ENCODE results near the gene PKN1. TPM values are rescaled to one million over a fixed set of nuclear protein-coding genes. Genes with fewer than 3 reads are reported as not detected.

PKN1 gene
- total and polyA plus RNA-seq, 9 of the 15 experiments (the other 6 are each of a cell fraction or from before 2014, with no cell fraction given): 0.30 to 228 (median 77.5) TPM

GRCh38 chr19:14496834-14497227 is 63.7 kb downstream of the PKN1 start (continued):
- TF ChIP-seq NR2C2 (CRISPR knock-in tag; IDR thresholded peaks at IDR 0.05): no peak
- peak; percentile 43; the same call in 1 of the 2 replicates for TF ChIP-seq NR2C2 (tag; IDR thresholded peaks at IDR 0.05)
- TF ChIP-seq ZFP36 (IDR thresholded peaks at IDR 0.05; ENCODE audit: low read depth, low read length, partially characterized antibody): peak; percentile 63
- TF ChIP-seq FOSL1 (tag; conservative IDR thresholded peaks at IDR 0.05): 0 out of 2 replicates have a peak, but pooled peaks have one; percentile 3
- TF ChIP-seq E2F5 (CRISPR knock-in tag; IDR thresholded peaks at IDR 0.05): 0 out of 2 replicates have a peak, but pooled peaks have one; percentile 21

- Histone ChIP-seq H3K79me2 (ENCODE audit: control insufficient read depth, insufficient read depth, low read length) (peaks cover 5% of the 10 kb centered on the region; the same call in 2 of the 3 replicates), H3K9ac (ENCODE audit: insufficient read depth in 1 of 2, low read depth in 2 of 2, low read length in 2 of 2) (peak overlapping the region in 1 of 2 experiments; percentile 80; a peak in 2 of 4 replicates), H3K9me1 (ENCODE audit: control insufficient read depth, insufficient read depth, low read length) (no peaks in the 10 kb centered on the region), H3K4me1 (replicated peaks in 1 of 2; ENCODE audit: control insufficient read depth in 2 of 2, insufficient read depth in 2 of 2, low read length in 2 of 2) (peaks cover 16 to 29% of the 10 kb centered on the region in 2 experiments; a peak in 4 of 5 replicates), H3K27ac (ENCODE audit: extremely low read depth, low read depth, low read length) (no peak overlapping the region), H3K4me2 (ENCODE audit: insufficient read depth, low read length) (peak overlapping the region; percentile 82; the same call in 1 of the 2 replicates), H3K36me3 (ENCODE audit: control insufficient read depth, insufficient read depth, low read length) (no peaks in the 10 kb centered on the region), H4K20me1 (replicated peaks; ENCODE audit: control insufficient read depth, insufficient read depth, low read length) (no peaks in the 10 kb centered on the region), H2AFZ (ENCODE audit: low read depth, low read length) (peak overlapping the region; percentile 93), H3K27me3 (ENCODE audit: control insufficient read depth in 2 of 2, insufficient read depth in 2 of 2, low read length in 2 of 2) (no peaks in the 10 kb centered on the region), H3K9me3 (replicated peaks; ENCODE audit: control insufficient read depth, insufficient read depth, low read depth, low read length) (no peaks in the 10 kb centered on the region), H3K4me3 (no peak overlapping the region)
- in situ Hi-C loops (cut with MboI) (no loop called here), intact Hi-C loops (cut with micrococcal nuclease) (no loop called here)
- DNase-seq (ENCODE audit: extremely low read depth in 1 of 4, low spot score in 3 of 4) (peak in 2 of 4 experiments; percentile 6 to 69), ATAC-seq (peak; percentile 19; the same call in 1 of the 3 replicates), FAIRE-seq (peak; percentile 84)
- 33% methylated on average over 6 of the region's 6 CpGs for whole genome bisulfite sequencing (ENCODE audit: insufficient coverage, low coverage, missing lambda C conversion rate)
- no TSS peak for BruUV-seq (replicated peaks)
- POLR2A ChIA-PET: interaction anchor here (0.7 to 2.1 kb wide), 5 partner anchors 9 to 20 kb away, joined by 3 to 11 read pairs (median 7); no protein-coding TSS in a partner anchor
- CTCF ChIA-PET (ENCODE audit: low intra/inter-chr PET ratio): interaction anchor here (0.6 kb wide), 1 partner anchor 11 kb away, joined by 3 read pairs; no protein-coding TSS in a partner anchor
- TF ChIP-seq C11orf30 (IDR thresholded peaks at IDR 0.05; ENCODE audit: low read depth): no peak
- no peak for TF ChIP-seq POLR3A (IDR thresholded peaks at IDR 0.05; ENCODE audit: borderline replicate concordance, extremely low read depth, insufficient read depth, insufficient read length)
- 0 out of 4 replicates have a peak, but pooled peaks of 1 of the 2 experiments have one; percentile 41 for TF ChIP-seq FOXA3 (CRISPR knock-in tag; conservative IDR thresholded peaks at IDR 0.05 in 1 of 2, IDR thresholded peaks at IDR 0.05 in 1 of 2)
- no peak for TF ChIP-seq MCM5 (IDR thresholded peaks at IDR 0.05; ENCODE audit: low read depth)
- TF ChIP-seq, protein P1, sequence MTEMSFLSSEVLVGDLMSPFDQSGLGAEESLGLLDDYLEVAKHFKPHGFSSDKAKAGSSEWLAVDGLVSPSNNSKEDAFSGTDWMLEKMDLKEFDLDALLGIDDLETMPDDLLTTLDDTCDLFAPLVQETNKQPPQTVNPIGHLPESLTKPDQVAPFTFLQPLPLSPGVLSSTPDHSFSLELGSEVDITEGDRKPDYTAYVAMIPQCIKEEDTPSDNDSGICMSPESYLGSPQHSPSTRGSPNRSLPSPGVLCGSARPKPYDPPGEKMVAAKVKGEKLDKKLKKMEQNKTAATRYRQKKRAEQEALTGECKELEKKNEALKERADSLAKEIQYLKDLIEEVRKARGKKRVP (CRISPR knock-in tag; IDR thresholded peaks at IDR 0.05): no peak
- no peak for TF ChIP-seq SREBF1 (IDR thresholded peaks at IDR 0.05; ENCODE audit: borderline replicate concordance, low read depth, low read length)
- no peak for TF ChIP-seq ZNF274 (IDR thresholded peaks at IDR 0.05; ENCODE audit: borderline replicate concordance, low read depth, low read length)
- no peak for TF ChIP-seq TAL1 (IDR thresholded peaks at IDR 0.05)
- no peak for TF ChIP-seq ZNF764 (CRISPR knock-in tag; IDR thresholded peaks at IDR 0.05; ENCODE audit: low read depth)
Observed at GRCh38 chr19:14497228-14497921, 64.3 kb downstream of the PKN1 start.
